NB4 (cell line): Measurements from ENCODE around the gene COG3.

ENCODE experiments used
- DNase-seq: peaks from one replicate; pipeline ENCODE4 v3.0.0; 2010; ENCODE audit warnings: low read depth
- H3K4me3 ChIP-seq: one replicate; pipeline ENCODE4 v1.5.1; 2011; ENCODE audit warnings: mild to moderate bottlenecking, low read depth, low read length, moderate library complexity
- CTCF ChIP-seq: IDR thresholded peaks from one replicate; pipeline ENCODE4 v1.5.1; 2012; ENCODE audit warnings: low read depth, low read length
- MAX ChIP-seq: IDR thresholded peaks from 2 replicates; pipeline ENCODE4 v1.6.1; 2011; ENCODE audit warnings: low read depth, low read length
- MYC ChIP-seq: IDR thresholded peaks from 2 replicates; pipeline ENCODE4 v1.6.1; 2011; ENCODE audit warnings: low read depth, low read length
- POLR2A ChIP-seq: IDR thresholded peaks from 2 replicates; pipeline ENCODE4 v1.6.1; 2011; ENCODE audit warnings: mild to moderate bottlenecking; ENCODE audit not compliant: insufficient read length; ENCODE audit errors: extremely low read depth

Gene COG3

GRCh38 chr13:45496942-45497341 lies 32.2 kb downstream of the COG3 start:
- H3K4me3 ChIP-seq, result no peak overlapping the region
- no peak for DNase-seq
- TF ChIP-seq MYC (no peak), MAX (no peak), CTCF (no peak), POLR2A (no peak)

- DNase-seq, result peak; percentile 70
- H3K4me3 ChIP-seq, result no peak overlapping the region
- no peak for TF ChIP-seq POLR2A
- no peak for TF ChIP-seq CTCF
- no peak for TF ChIP-seq MYC
- no peak for TF ChIP-seq MAX
Observed at GRCh38 chr13:45500492-45501174, 35.9 kb downstream of the COG3 start.

GRCh38 chr13:45501175-45501526 lies 36.4 kb downstream of the COG3 start:
- TF ChIP-seq POLR2A (no peak), CTCF (no peak), MAX (no peak)
- no peak overlapping the region for H3K4me3 ChIP-seq
- DNase-seq, result no peak

GRCh38 chr13:45503658-45504057 lies 38.9 kb downstream of the COG3 start:
- TF ChIP-seq CTCF (no peak), MAX (no peak), POLR2A (no peak), MYC (no peak)
- H3K4me3 ChIP-seq, result no peak overlapping the region
- DNase-seq, result no peak

GRCh38 chr13:45506811-45507210 lies 42.1 kb downstream of the COG3 start:
- no peak for DNase-seq
- no peak overlapping the region for H3K4me3 ChIP-seq
- no peak for TF ChIP-seq MYC
- TF ChIP-seq CTCF, result no peak
- no peak for TF ChIP-seq POLR2A
- TF ChIP-seq MAX, result no peak

- TF ChIP-seq MAX, result no peak
- TF ChIP-seq MYC, result no peak
- TF ChIP-seq CTCF, result no peak
- no peak for TF ChIP-seq POLR2A
- H3K4me3 ChIP-seq, result no peak overlapping the region
- DNase-seq, result peak; percentile 5
Observed at GRCh38 chr13:45508776-45509175, 44.0 kb downstream of the COG3 start.
